GM18508 (cell line): ENCODE results near the gene VAMP8.
"Not testable (repeated sequence)": the region's sequence is repeated elsewhere in the genome, so short reads cannot be mapped to it uniquely, and the experiment has no call there.

Experiments used
- ATAC-seq: cut with Tn5 transposase; IDR thresholded peaks from one replicate; pipeline ENCODE4 v1.9.1; 2021; ENCODE audit warnings: moderate number of reproducible peaks; ENCODE audit not compliant: insufficient read depth, unreplicated experiment

The VAMP8 gene

GRCh38 chr2:85613717-85614515 lies 36.5 kb downstream of the VAMP8 start:
- no peak for ATAC-seq

GRCh38 chr2:85614757-85615156 lies 37.4 kb downstream of the VAMP8 start:
- not testable (repeated sequence) for ATAC-seq

GRCh38 chr2:85615413-85615728 lies 38.0 kb downstream of the VAMP8 start:
- ATAC-seq: no peak

GRCh38 chr2:85617723-85618122 lies 40.3 kb downstream of the VAMP8 start:
- not testable (repeated sequence) for ATAC-seq

GRCh38 chr2:85619617-85620016 lies 42.2 kb downstream of the VAMP8 start:
- no peak for ATAC-seq

- ATAC-seq: no peak
Observed at GRCh38 chr2:85621338-85621737, 44.0 kb downstream of the VAMP8 start.

GRCh38 chr2:85623991-85624390 lies 46.6 kb downstream of the VAMP8 start:
- no peak for ATAC-seq

- ATAC-seq: no peak
Observed at GRCh38 chr2:85628658-85629057, 51.3 kb downstream of the VAMP8 start.

GRCh38 chr2:85631316-85631715 lies 53.9 kb downstream of the VAMP8 start:
- no peak for ATAC-seq
